GM23338 (cell line): ENCODE measurements around the gene LOXHD1. TPM values are rescaled to one million over a fixed set of nuclear protein-coding genes. Genes with fewer than 3 reads are reported as not detected.

Source experiments
- ATAC-seq: fragments of 200-7000 bp; cut with Tn5 transposase; 3 replicates; pipeline ENCODE4 v1.9.1; 2020
- DNase-seq: peaks from one replicate; pipeline ENCODE4 v3.0.0-alpha.2; 2015; ENCODE audit warnings: low spot score
- H2AFZ ChIP-seq: fragments of 200-600 bp; sonication (generic); 2 replicates; pipeline ENCODE4 v1.8.0; 2016; ENCODE audit warnings: antibody characterized with exemption, mild to moderate bottlenecking, moderate library complexity
- H3F3A ChIP-seq: fragments of 200-600 bp; sonication (generic); replicated peaks from 2 replicates; pipeline ENCODE4 v1.8.0; 2017; ENCODE audit warnings: antibody characterized with exemption, mixed run types, low read depth
- H3K27ac ChIP-seq: fragments of 200-600 bp; sonication (generic); 2 replicates; pipeline ENCODE4 v1.6.1; 2016; ENCODE audit warnings: low read depth
- H3K27me3 ChIP-seq: fragments of 200-600 bp; sonication (generic); 2 replicates; pipeline ENCODE4 v1.8.0; 2016; ENCODE audit warnings: mild to moderate bottlenecking, mixed run types, moderate library complexity; ENCODE audit not compliant: insufficient read depth
- H3K36me3 ChIP-seq: fragments of 200-600 bp; sonication (generic); 2 replicates; pipeline ENCODE4 v1.8.0; 2016; ENCODE audit warnings: mild to moderate bottlenecking; ENCODE audit not compliant: insufficient read depth
- H3K4me1 ChIP-seq: fragments of 200-600 bp; sonication (generic); 2 replicates; pipeline ENCODE4 v1.8.0; 2016; ENCODE audit warnings: mild to moderate bottlenecking, moderate library complexity; ENCODE audit not compliant: insufficient read depth
- H3K4me2 ChIP-seq: fragments of 200-600 bp; sonication (generic); 2 replicates; pipeline ENCODE4 v1.7.1; 2017; ENCODE audit warnings: mixed run types
- H3K4me3 ChIP-seq: fragments of 200-600 bp; sonication (generic); 2 replicates; pipeline ENCODE4 v1.6.1; 2016; ENCODE audit warnings: mixed run types
- H3K79me2 ChIP-seq: fragments of 200-600 bp; sonication (generic); replicated peaks from 2 replicates; pipeline ENCODE4 v1.8.0; 2017; ENCODE audit warnings: mild to moderate bottlenecking; ENCODE audit not compliant: insufficient read depth
- H3K9me2 ChIP-seq: fragments of 200-600 bp; sonication (generic); 2 replicates; pipeline ENCODE4 v1.8.0; 2017; ENCODE audit not compliant: insufficient read depth
- H4K20me1 ChIP-seq: fragments of 200-600 bp; sonication (generic); replicated peaks from 2 replicates; pipeline ENCODE4 v1.8.0; 2017; ENCODE audit warnings: mild to moderate bottlenecking; ENCODE audit not compliant: insufficient read depth
- H3K27ac Mint-ChIP-seq: 2 replicates; pipeline ENCODE4 v1.8.0; 2020; ENCODE audit warnings: inconsistent platforms, mild to moderate bottlenecking, moderate library complexity, mixed read lengths
- H3K27me3 Mint-ChIP-seq: 3 replicates; pipeline ENCODE4 v1.8.0; 2022; ENCODE audit warnings: low read depth, mild to moderate bottlenecking, moderate library complexity, mixed read lengths, inconsistent platforms; ENCODE audit not compliant: insufficient read depth, poor library complexity
- H3K36me3 Mint-ChIP-seq: 3 replicates; pipeline ENCODE4 v1.8.0; 2021; ENCODE audit warnings: low read depth, mild to moderate bottlenecking, inconsistent platforms, moderate library complexity, mixed read lengths
- H3K4me1 Mint-ChIP-seq: 3 replicates; pipeline ENCODE4 v1.8.0; 2020; ENCODE audit warnings: mild to moderate bottlenecking, inconsistent platforms, mixed read lengths
- H3K4me3 Mint-ChIP-seq: 3 replicates; pipeline ENCODE4 v1.8.0; 2021; ENCODE audit warnings: moderate library complexity, mild to moderate bottlenecking, inconsistent platforms, mixed read lengths
- H3K9me3 Mint-ChIP-seq: 3 replicates; pipeline ENCODE4 v1.8.0; 2020; ENCODE audit warnings: moderate library complexity, mild to moderate bottlenecking, inconsistent platforms, mixed read lengths
- CREB1 ChIP-seq: fragments of 250-450 bp; sonication (Bioruptor Pico); IDR thresholded peaks from 2 replicates; pipeline ENCODE4 v1.5.0; 2020; ENCODE audit warnings: low read depth, mild to moderate bottlenecking, moderate library complexity
- EZH2 ChIP-seq: fragments of 200-600 bp; sonication (generic); IDR thresholded peaks from one replicate; pipeline ENCODE4 v1.8.0; 2017; ENCODE audit warnings: antibody characterized with exemption, mild to moderate bottlenecking, low read depth; ENCODE audit not compliant: unreplicated experiment
- EZH2phosphoT487 ChIP-seq: fragments of 200-600 bp; sonication (generic); IDR thresholded peaks from one replicate; pipeline ENCODE4 v1.8.1; 2018; ENCODE audit warnings: antibody characterized with exemption; ENCODE audit not compliant: unreplicated experiment
- JUNB ChIP-seq: IDR thresholded peaks from one replicate; pipeline ENCODE4 v1.6.1; 2016; ENCODE audit warnings: antibody characterized with exemption; ENCODE audit not compliant: unreplicated experiment
- NANOG ChIP-seq: IDR thresholded peaks from 2 replicates; pipeline ENCODE4 v1.6.1; 2016; ENCODE audit warnings: antibody characterized with exemption, borderline replicate concordance
- POLR2AphosphoS5 ChIP-seq: IDR thresholded peaks from 2 replicates; pipeline ENCODE4 v1.6.1; 2016; ENCODE audit warnings: antibody characterized with exemption, low read depth
- ZNF114 ChIP-seq: fragments of 250-450 bp; sonication (Bioruptor Pico); IDR thresholded peaks from 2 replicates; pipeline ENCODE4 v1.5.0; 2020; ENCODE audit warnings: mild to moderate bottlenecking, moderate library complexity
- ZNF331 ChIP-seq: fragments of 250-450 bp; sonication (Bioruptor Pico); IDR thresholded peaks from 2 replicates; pipeline ENCODE4 v1.5.0; 2020; ENCODE audit warnings: low read depth, mild to moderate bottlenecking, moderate library complexity
- ZNF462 ChIP-seq: fragments of 250-450 bp; sonication (Bioruptor Pico); IDR thresholded peaks from 2 replicates; pipeline ENCODE4 v1.5.0; 2020; ENCODE audit warnings: mild to moderate bottlenecking, moderate library complexity
- polyA plus RNA-seq: library from polyadenylated mRNA; unstranded; fragments of >200 nt; fragmentation: Nextera tagmentation; extraction: Ambion mirVana; gene quantifications from 2 replicates; pipeline ENCODE4 v1.2.1, GENCODE V29; 2016
- total RNA-seq: library from RNA; depleted of rRNA; stranded (reverse); fragments of >200 nt; shearing (Covaris generic); gene quantifications from 2 replicates; pipeline ENCODE4 v1.2.3, GENCODE V29; 2014
- TF ChIP-seq, protein P1 (sequence below): IDR thresholded peaks from 2 replicates; pipeline ENCODE4 v1.6.1; 2016; ENCODE audit warnings: antibody characterized with exemption

LOXHD1 gene
- total and polyA plus RNA-seq, 2 experiments from 2014 or later = 0.17 TPM; not detected in 1

GRCh38 chr18:46680784-46681695 lies 24.0 kb upstream of the LOXHD1 start:
- Mint-ChIP-seq H3K27me3 (peaks cover 4% of the 10 kb centered on the region), H3K36me3 (no peaks in the 10 kb centered on the region), H3K9me3 (no peaks in the 10 kb centered on the region), H3K4me1 (peaks cover 3% of the 10 kb centered on the region), H3K4me3 (no peak overlapping the region), H3K27ac (no peak overlapping the region)
- H3K27me3 ChIP-seq = no peaks in the 10 kb centered on the region
- no peaks in the 10 kb centered on the region for H3K79me2 ChIP-seq
- no peak for ATAC-seq
- DNase-seq = no peak
- H3K4me2 ChIP-seq = no peak overlapping the region
- no peaks in the 10 kb centered on the region for H3K36me3 ChIP-seq
- TF ChIP-seq CREB1 (CRISPR knock-in tag) (no peak), EZH2phosphoT487 (no peak), JUNB (no peak), NANOG (no peak), POLR2AphosphoS5 (no peak), ZNF331 (CRISPR knock-in tag) (no peak)
- TF ChIP-seq, protein P1, sequence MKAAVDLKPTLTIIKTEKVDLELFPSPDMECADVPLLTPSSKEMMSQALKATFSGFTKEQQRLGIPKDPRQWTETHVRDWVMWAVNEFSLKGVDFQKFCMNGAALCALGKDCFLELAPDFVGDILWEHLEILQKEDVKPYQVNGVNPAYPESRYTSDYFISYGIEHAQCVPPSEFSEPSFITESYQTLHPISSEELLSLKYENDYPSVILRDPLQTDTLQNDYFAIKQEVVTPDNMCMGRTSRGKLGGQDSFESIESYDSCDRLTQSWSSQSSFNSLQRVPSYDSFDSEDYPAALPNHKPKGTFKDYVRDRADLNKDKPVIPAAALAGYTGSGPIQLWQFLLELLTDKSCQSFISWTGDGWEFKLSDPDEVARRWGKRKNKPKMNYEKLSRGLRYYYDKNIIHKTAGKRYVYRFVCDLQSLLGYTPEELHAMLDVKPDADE = no peak
- H3K27ac ChIP-seq = no peak overlapping the region
- H4K20me1 ChIP-seq = no peaks in the 10 kb centered on the region
- no peak overlapping the region for H3K4me3 ChIP-seq
- H3F3A ChIP-seq = no peaks in the 10 kb centered on the region
- no peaks in the 10 kb centered on the region for H3K9me2 ChIP-seq
- H3K4me1 ChIP-seq = no peaks in the 10 kb centered on the region
- H2AFZ ChIP-seq = no peak overlapping the region

DNA sequence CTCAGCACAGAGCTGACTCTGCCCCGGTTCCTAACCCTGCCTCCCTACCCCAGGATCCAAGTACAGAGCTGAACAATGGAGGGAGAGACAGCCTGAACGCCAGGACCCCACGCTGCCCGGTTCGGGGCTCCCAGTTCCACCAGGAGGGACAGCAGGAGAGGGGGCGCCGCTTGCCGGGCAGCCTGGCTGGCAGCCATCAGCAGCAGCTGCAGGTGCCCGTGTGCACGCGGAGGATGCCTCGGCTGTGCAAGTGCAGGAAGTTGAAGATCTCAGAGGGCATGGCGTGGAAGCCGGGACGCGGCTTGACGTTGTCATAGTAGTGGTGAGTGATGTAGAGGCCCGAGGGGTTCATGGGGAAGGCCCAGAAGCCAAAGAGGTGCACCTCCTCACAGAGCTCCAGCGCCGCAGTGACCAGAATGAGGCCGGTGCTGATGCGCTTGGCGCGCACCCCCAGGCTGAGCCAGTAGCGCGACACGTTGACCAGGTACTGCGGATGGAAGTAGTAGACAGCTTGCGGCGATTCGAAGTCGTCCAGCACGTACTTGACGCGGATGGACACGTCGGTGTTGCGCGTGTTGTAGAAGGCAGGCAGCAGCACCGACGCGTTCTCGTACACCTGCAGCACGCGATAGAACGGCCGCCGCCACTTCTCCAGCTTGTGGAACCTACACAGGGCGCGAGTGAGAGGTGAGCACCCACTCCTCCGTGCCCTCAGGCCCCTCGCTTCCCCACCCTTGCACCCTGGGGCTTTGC lies 23.0 kb upstream of the LOXHD1 start:
- H3K4me3 Mint-ChIP-seq = no peak overlapping the region
- H3K4me1 ChIP-seq = no peaks in the 10 kb centered on the region
- H3K27me3 Mint-ChIP-seq = peaks cover 4% of the 10 kb centered on the region
- H3K27me3 ChIP-seq = no peaks in the 10 kb centered on the region
- no peak for ATAC-seq
- no peaks in the 10 kb centered on the region for H4K20me1 ChIP-seq
- no peak overlapping the region for H3K4me3 ChIP-seq
- no peaks in the 10 kb centered on the region for H3K9me2 ChIP-seq
- no peak overlapping the region for H3K27ac Mint-ChIP-seq
- no peaks in the 10 kb centered on the region for H3K9me3 Mint-ChIP-seq
- no peaks in the 10 kb centered on the region for H3F3A ChIP-seq
- no peaks in the 10 kb centered on the region for H3K36me3 ChIP-seq
- no peak overlapping the region for H2AFZ ChIP-seq
- H3K79me2 ChIP-seq = no peaks in the 10 kb centered on the region
- peaks cover 3% of the 10 kb centered on the region for H3K4me1 Mint-ChIP-seq
- H3K27ac ChIP-seq = no peak overlapping the region
- H3K36me3 Mint-ChIP-seq = no peaks in the 10 kb centered on the region
- no peak for DNase-seq
- H3K4me2 ChIP-seq = no peak overlapping the region
- TF ChIP-seq NANOG (no peak), ZNF331 (CRISPR knock-in tag) (no peak), ZNF114 (CRISPR knock-in tag) (no peak), EZH2 (no peak), ZNF462 (no peak)
- TF ChIP-seq, protein P1 = no peak
